Ascending aorta (tissue), 2 donors: ENCODE data around the gene DIPK1C. TPM values are rescaled to one million over a fixed set of nuclear protein-coding genes. Genes with fewer than 3 reads are reported as not detected.

Experiments
- DNase-seq, 2 donors: peaks; one replicate each; pipeline ENCODE4 v3.0.0-alpha.2; 2019; ENCODE audit warnings: low spot score in 2 of 2
- H3K27ac ChIP-seq, 2 donors: fragments of 200-600 bp; sonication (generic); one replicate each; pipeline ENCODE4 v1.5.1; 2016 to 2017; ENCODE audit warnings: mild to moderate bottlenecking in 1 of 2
- H3K27me3 ChIP-seq: fragments of 200-600 bp; sonication (generic); one replicate; pipeline ENCODE4 v1.5.1; 2017
- H3K36me3 ChIP-seq, 2 donors: fragments of 200-600 bp; sonication (generic); one replicate each; pipeline ENCODE4 v1.5.1; 2016
- H3K4me1 ChIP-seq, 2 donors: fragments of 200-600 bp; sonication (generic); one replicate each; pipeline ENCODE4 v1.5.1; 2016 to 2017; ENCODE audit warnings: mild to moderate bottlenecking in 1 of 2
- H3K4me3 ChIP-seq, 2 donors: fragments of 200-600 bp; sonication (generic); one replicate each; pipeline ENCODE4 v1.5.1; 2016 to 2017; ENCODE audit warnings: mild to moderate bottlenecking in 1 of 2
- H3K9me3 ChIP-seq, 2 donors: fragments of 200-600 bp; sonication (generic); one replicate each; pipeline ENCODE4 v1.5.1; 2016
- intact Hi-C: fragments of 100-400 bp; cut with DNase I; formaldehyde crosslinking; loops from one replicate; pipeline ENCODE4 v1.15.1; 2023
- total RNA-seq: library from RNA; depleted of rRNA; stranded (reverse); fragments of >200 nt; gene quantifications from one replicate; pipeline ENCODE4 v1.1.0, GENCODE V29; 2016
- TF ChIP-seq, protein P1 (sequence below), 3 experiments: fragments of 200-600 bp in 2 of 3; fragments of 450-650 bp in 1 of 3; sonication (generic) in 2 of 3; IDR thresholded peaks; one replicate each; pipeline ENCODE4 v1.5.1; 2016 to 2019; ENCODE audit warnings: antibody characterized with exemption in 3 of 3, mild to moderate bottlenecking in 1 of 3, moderate library complexity in 1 of 3

DIPK1C gene
- total RNA-seq, 1 donor from 2014 or later, result not detected

DNA sequence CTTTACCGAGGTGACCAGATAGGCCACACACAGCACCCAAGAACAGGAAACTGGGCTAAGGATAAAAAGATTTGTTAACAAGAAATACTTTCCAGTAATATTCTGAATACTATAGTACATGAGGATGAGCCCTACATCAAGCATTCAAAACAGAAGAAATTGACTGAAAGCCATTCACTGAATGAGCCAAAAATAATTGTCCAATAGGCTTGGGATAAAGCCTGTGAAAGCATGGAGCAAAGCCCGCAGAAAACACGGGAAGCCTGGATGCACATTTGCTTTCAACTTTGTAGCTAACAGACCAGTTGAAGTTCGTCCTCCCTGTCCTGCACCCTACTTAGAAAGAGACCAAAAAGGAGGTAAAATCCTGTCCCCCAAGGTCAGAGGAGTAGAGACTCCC, 56.3 kb downstream of the DIPK1C start:
- Histone ChIP-seq H3K4me1 (peaks cover 0 to 14% of the 10 kb centered on the region in 2 donors), H3K4me3 (no peak overlapping the region), H3K27me3 (no peaks in the 10 kb centered on the region), H3K27ac (no peak overlapping the region), H3K36me3 (no peaks in the 10 kb centered on the region), H3K9me3 (no peaks in the 10 kb centered on the region)
- intact Hi-C loops, result loop anchor here (5.0 kb wide), 1 partner anchor 56 kb away; the partner anchor contains the start of gene DIPK1C
- TF ChIP-seq, protein P1, sequence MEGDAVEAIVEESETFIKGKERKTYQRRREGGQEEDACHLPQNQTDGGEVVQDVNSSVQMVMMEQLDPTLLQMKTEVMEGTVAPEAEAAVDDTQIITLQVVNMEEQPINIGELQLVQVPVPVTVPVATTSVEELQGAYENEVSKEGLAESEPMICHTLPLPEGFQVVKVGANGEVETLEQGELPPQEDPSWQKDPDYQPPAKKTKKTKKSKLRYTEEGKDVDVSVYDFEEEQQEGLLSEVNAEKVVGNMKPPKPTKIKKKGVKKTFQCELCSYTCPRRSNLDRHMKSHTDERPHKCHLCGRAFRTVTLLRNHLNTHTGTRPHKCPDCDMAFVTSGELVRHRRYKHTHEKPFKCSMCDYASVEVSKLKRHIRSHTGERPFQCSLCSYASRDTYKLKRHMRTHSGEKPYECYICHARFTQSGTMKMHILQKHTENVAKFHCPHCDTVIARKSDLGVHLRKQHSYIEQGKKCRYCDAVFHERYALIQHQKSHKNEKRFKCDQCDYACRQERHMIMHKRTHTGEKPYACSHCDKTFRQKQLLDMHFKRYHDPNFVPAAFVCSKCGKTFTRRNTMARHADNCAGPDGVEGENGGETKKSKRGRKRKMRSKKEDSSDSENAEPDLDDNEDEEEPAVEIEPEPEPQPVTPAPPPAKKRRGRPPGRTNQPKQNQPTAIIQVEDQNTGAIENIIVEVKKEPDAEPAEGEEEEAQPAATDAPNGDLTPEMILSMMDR (IDR thresholded peaks at IDR 0.05), result no peak
- DNase-seq, result no peak

DNA sequence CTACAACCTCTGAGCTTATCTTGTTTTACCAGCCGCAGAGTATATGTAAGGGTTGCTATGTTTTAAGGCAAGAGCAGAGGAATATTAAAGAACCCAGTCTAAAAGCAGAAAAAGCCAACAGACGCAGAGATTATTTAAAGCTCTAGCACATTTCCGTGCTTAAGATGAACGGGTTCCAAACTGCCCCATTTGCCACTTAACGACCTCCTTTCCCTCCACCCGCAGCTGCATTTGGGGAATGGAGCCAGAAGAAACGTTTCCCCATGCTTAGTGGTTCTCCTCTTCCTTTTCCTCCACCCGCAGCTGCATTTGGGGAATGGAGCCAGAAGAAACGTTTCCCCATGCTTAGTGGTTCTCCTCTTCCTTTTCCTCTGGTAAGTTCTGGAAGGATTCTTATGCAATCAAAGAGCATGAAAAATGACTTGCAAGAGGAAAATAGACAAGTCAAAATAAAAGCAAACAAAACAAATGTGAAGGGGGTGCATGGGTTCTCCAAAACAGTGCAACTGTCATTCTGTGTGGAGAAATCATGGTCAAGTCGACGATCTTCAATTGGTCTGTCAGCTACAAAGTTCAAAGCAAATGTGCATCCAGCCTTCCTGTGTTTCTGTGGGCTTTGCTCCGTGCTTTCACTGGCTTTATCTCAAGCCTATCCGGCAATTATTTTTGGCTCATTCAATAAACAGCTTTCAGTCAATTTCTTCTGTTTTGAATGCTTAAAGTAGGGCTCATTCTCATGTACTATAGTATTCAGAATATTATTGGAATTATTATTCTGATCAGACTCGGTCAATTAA, 57.8 kb downstream of the DIPK1C start:
- Histone ChIP-seq H3K36me3 (no peaks in the 10 kb centered on the region), H3K4me3 (peak overlapping the region in 1 of 2 donors; percentile 37), H3K27me3 (no peaks in the 10 kb centered on the region), H3K4me1 (peaks cover 0 to 15% of the 10 kb centered on the region in 2 donors), H3K9me3 (no peaks in the 10 kb centered on the region), H3K27ac (no peak overlapping the region)
- intact Hi-C loops, result no loop called here
- DNase-seq, result no peak
- TF ChIP-seq, protein P1 (IDR thresholded peaks at IDR 0.05), result no peak

DNA sequence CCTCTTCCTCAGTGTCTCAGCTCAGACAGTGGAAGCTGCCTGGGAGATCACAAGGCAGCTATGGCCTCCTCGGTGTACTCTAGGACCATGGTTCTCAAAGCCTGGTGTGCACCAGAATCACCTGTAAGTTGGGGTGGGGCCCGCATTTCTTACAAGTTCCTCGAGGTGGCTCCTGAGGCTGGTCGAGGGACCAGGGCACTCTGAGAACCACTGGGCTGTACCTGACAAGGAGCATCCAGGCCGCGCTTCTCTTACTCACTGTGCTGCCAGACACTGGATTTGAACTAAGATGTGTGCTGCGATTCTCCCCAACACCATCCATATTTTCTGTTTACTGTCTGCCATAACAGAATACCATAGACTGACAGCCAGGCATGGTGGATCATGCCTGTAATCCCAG, 59.5 kb downstream of the DIPK1C start:
- peaks cover 0 to 15% of the 10 kb centered on the region in 2 donors for H3K4me1 ChIP-seq
- no peak overlapping the region for H3K27ac ChIP-seq
- no peaks in the 10 kb centered on the region for H3K9me3 ChIP-seq
- no peak for DNase-seq
- H3K27me3 ChIP-seq, result no peaks in the 10 kb centered on the region
- H3K36me3 ChIP-seq, result no peaks in the 10 kb centered on the region
- no peak overlapping the region for H3K4me3 ChIP-seq
- TF ChIP-seq, protein P1 (IDR thresholded peaks at IDR 0.05), result no peak
- intact Hi-C loops, result no loop called here

DNA sequence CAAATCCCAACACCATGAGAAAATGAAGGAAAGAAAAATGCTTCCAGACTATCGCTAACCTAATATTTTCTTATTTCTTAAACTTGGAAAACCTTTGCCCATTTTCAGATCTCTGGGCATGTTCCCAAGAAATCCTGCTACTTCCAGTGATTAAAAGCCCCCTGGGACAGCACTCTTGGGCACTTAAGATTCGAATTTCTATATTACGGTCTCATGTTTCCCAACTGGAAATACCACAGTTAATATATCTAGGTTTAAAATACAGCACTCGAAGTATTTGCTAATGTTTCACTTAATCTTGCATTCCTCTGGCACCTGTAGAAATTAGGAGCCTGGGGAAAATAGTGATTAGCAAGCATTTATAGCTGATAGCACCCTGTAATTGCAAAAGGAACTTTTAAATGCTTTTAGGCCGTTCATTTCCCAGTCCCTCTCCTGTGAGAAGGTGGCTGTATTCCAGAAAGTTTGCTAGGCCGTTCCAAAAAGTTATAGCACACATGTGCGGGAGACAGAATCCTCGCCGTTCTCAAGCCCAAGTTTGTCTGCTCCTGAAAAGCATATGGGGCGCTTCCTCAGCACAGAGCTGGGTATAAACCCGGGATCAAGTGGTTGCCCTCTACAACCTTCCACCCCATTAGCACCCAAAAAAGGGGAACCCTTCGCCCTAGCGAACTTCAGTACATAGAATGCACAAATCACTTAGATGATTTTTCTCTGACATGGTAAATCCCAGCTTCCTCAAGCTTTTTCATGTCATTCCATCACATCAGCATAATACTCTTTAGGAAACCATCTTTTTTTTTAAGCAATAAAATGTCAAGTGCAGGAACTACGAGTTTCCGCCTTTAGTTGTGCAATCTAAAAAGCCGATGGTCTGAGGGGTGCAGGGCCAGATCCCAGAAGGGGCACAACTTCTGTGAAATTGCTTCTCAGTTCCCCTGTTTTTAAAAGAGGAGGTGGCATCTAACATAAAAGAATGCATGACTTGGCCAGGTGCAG, 60.6 kb downstream of the DIPK1C start:
- Histone ChIP-seq H3K9me3 (no peaks in the 10 kb centered on the region), H3K36me3 (no peaks in the 10 kb centered on the region), H3K4me3 (peak overlapping the region; percentile 24 to 32), H3K4me1 (peaks cover 0 to 15% of the 10 kb centered on the region in 2 donors), H3K27ac (peak overlapping the region; percentile 68 to 74), H3K27me3 (no peaks in the 10 kb centered on the region)
- intact Hi-C loops, result no loop called here
- DNase-seq, result peak in 1 of 2 donors; percentile 55
- TF ChIP-seq, protein P1 (IDR thresholded peaks at IDR 0.05), result no peak

DNA sequence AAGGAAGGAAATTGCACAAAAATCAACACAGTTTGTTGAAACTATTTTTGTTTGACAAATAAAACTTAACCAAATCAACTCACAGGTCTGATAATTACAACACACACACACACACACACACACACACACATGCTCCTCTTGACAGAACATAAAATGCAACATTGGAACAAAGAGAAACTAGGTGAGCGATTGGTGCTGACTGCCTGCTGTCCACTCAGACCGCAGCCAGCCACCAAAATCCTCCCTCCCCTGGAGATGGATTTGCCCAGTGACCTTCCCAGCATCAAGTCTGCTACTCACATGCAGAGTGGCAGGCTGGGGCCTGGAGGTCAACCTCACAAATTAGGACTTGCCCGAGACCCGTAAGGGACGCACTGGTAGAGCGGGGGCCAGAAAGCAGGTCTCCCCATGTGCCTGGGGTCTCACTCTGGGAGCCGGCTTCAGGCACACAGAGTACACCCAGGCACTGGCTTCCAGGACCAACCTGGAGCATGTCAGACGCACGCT, 61.4 kb downstream of the DIPK1C start:
- Histone ChIP-seq H3K9me3 (no peaks in the 10 kb centered on the region), H3K27me3 (no peaks in the 10 kb centered on the region), H3K36me3 (no peaks in the 10 kb centered on the region), H3K4me3 (peak overlapping the region; percentile 24 to 32), H3K4me1 (peaks cover 0 to 15% of the 10 kb centered on the region in 2 donors), H3K27ac (peak overlapping the region; percentile 68 to 74)
- DNase-seq, result no peak
- intact Hi-C loops, result no loop called here
- TF ChIP-seq, protein P1 (IDR thresholded peaks at IDR 0.05), result no peak
